Heart left ventricle (tissue), 16 donors: ENCODE results near the gene INSRR. TPM values are rescaled to one million over a fixed set of nuclear protein-coding genes. Genes with fewer than 3 reads are reported as not detected.
A peak's percentile ranks its signal among the peaks of the same experiment; 100 is the strongest.

Source experiments
- ATAC-seq, 4 donors: fragments of 200-7000 bp; cut with Tn5 transposase; one replicate each; pipeline ENCODE4 v1.9.1; 2020 to 2022; ENCODE audit warnings: moderate library complexity in 4 of 4, mild to moderate bottlenecking in 3 of 4, moderate number of reproducible peaks in 1 of 4
- DNase-seq, 5 donors: peaks; one replicate each; pipeline ENCODE4 v3.0.0-alpha.2; 2020
- H3K27ac ChIP-seq, 12 donors: fragments of 200-600 bp; sonication (generic) in 4 of 12; one replicate each; pipeline versions ENCODE4 v1.5.0 to v1.8.0; 2016 to 2022; ENCODE audit warnings: mild to moderate bottlenecking in 2 of 12
- H3K27me3 ChIP-seq, 9 donors: fragments of 200-600 bp; sonication (generic) in 2 of 9; one replicate each; pipeline versions ENCODE4 v1.5.1 to v1.8.0; 2016 to 2022; ENCODE audit warnings: mild to moderate bottlenecking in 3 of 9
- H3K36me3 ChIP-seq, 9 donors: fragments of 200-600 bp; sonication (generic) in 2 of 9; one replicate each; pipeline versions ENCODE4 v1.5.0 to v1.8.0; 2018 to 2022; ENCODE audit warnings: mild to moderate bottlenecking in 2 of 9
- H3K4me1 ChIP-seq, 12 donors: fragments of 200-600 bp; sonication (generic) in 4 of 12; one replicate each; pipeline versions ENCODE4 v1.5.0 to v1.8.0; 2016 to 2022; ENCODE audit warnings: mild to moderate bottlenecking in 3 of 12
- H3K4me3 ChIP-seq, 12 donors: fragments of 200-600 bp; sonication (generic) in 4 of 12; one replicate each; pipeline versions ENCODE4 v1.5.0 to v1.8.0; 2017 to 2022; ENCODE audit warnings: mild to moderate bottlenecking in 9 of 12, moderate library complexity in 4 of 12
- H3K9me3 ChIP-seq, 12 donors: fragments of 200-600 bp; sonication (generic) in 4 of 12; one replicate each; pipeline versions ENCODE4 v1.5.0 to v1.8.0; 2016 to 2022; ENCODE audit warnings: mild to moderate bottlenecking in 1 of 12
- POLR2A ChIP-seq, 2 donors: fragments of 450-650 bp; IDR thresholded peaks; one replicate each; pipeline ENCODE4 v1.6.1; 2017; ENCODE audit warnings: antibody characterized with exemption in 2 of 2, mild to moderate bottlenecking in 2 of 2, moderate library complexity in 2 of 2
- WGBS, 4 donors: extraction: QIAGEN DNeasy Blood & Tissue Kit in 2 of 4; methylation state at CpG; one replicate each; pipeline versions ENCODE4 v1.1.5 to v1.1.7; 2013 to 2018; 5-methylcytosine and 5-hydroxymethylcytosine counted together
- intact Hi-C, 10 donors: fragments of 100-400 bp; cut with DNase I; formaldehyde crosslinking; loops; one replicate each; pipeline versions ENCODE4 v1.11.1 to v1.14.2; 2022
- polyA plus RNA-seq, 2 donors: library from polyadenylated mRNA; stranded (reverse); fragments of 200-250 nt; gene quantifications; one replicate each; pipeline ENCODE4 v1.2.3, GENCODE V29; 2013
- total RNA-seq, 9 donors: library from RNA; depleted of rRNA in 2 of 9; stranded (reverse); fragments of >200 nt in 2 of 9; fragmentation: NEBNext Ultra II Directional in 3 of 9; extraction: Animal tissue kit (Norgen Biotek cat#: 25700) in 3 of 9; gene quantifications; one replicate each; pipeline versions ENCODE4 v1.1.0 to v1.2.4, GENCODE V29; 2016 to 2023
- TF ChIP-seq, protein P1 (sequence below), 12 donors: fragments of 200-600 bp; sonication (generic) in 4 of 12; IDR thresholded peaks; one replicate each; pipeline versions ENCODE4 v1.5.0 to v1.8.0; 2018 to 2022; ENCODE audit warnings: antibody characterized with exemption in 12 of 12, mild to moderate bottlenecking in 5 of 12
- donor health status: ischemic (EF 13 %, LVEDD 7.1; RV severe dilation, severe dysfunction).
- donor health status: healthy with polysubstance abuse.
- donor health status: DM: no; HTN: yes; CAD: no.
- donor health status: DM: no; HTN: no; CAD: no.
- donor health status: ischemic (EF 25% LVEDD 6.9; RV normal size, moderate dysfunction).
- donor health status: ischemic (EF 25% LVEDD 5.7; RV mildly dilated, moderate dysfunction).
- donor health status: healthy.
- donor health status: DM: yes; HTN: yes; CAD: no.
- donor health status: ischemic (EF 35%, LVEDD 5.7; RV mildly dilated, moderate dysfunction).
- donor health status: nonischemic (EF 11% LVEDD 7.7; RV severe dilation, severe dysfunction).
- donor health status: DM: yes; HTN: yes; CAD: no.
- donor health status: PGD.
- donor health status: ischemic (EF 29% LVEDD 5.4; RV normal size, mild dysfunction).
- donor health status: nonischemic (EF 23%, LVEDD 6.1; RV moderate dilation, normal function).

INSRR gene
- total and polyA plus RNA-seq, 11 donors, result 0.07 to 0.42 (median 0.12) TPM; not detected in 3

GRCh38 chr1:156838972-156839371 is 19.9 kb downstream of the INSRR start:
- peak in 3 of 4 donors; percentile 26 to 48 (median 45) for ATAC-seq
- DNase-seq, result no peak
- TF ChIP-seq, protein P1, sequence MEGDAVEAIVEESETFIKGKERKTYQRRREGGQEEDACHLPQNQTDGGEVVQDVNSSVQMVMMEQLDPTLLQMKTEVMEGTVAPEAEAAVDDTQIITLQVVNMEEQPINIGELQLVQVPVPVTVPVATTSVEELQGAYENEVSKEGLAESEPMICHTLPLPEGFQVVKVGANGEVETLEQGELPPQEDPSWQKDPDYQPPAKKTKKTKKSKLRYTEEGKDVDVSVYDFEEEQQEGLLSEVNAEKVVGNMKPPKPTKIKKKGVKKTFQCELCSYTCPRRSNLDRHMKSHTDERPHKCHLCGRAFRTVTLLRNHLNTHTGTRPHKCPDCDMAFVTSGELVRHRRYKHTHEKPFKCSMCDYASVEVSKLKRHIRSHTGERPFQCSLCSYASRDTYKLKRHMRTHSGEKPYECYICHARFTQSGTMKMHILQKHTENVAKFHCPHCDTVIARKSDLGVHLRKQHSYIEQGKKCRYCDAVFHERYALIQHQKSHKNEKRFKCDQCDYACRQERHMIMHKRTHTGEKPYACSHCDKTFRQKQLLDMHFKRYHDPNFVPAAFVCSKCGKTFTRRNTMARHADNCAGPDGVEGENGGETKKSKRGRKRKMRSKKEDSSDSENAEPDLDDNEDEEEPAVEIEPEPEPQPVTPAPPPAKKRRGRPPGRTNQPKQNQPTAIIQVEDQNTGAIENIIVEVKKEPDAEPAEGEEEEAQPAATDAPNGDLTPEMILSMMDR (IDR thresholded peaks at IDR 0.05), result peak; percentile 77 to 90 (median 82)
- TF ChIP-seq POLR2A (IDR thresholded peaks at IDR 0.05), result no peak
- Histone ChIP-seq H3K9me3 (no peaks in the 10 kb centered on the region), H3K27ac (no peak overlapping the region), H3K4me1 (no peaks in the 10 kb centered on the region), H3K4me3 (no peak overlapping the region), H3K36me3 (no peaks in the 10 kb centered on the region), H3K27me3 (peaks cover 0 to 50% (median 10%) of the 10 kb centered on the region in 9 donors)
- intact Hi-C loops, result loop anchor here (1.0 to 10.0 kb wide), 8 partner anchors 20 to 88 kb away; partner anchors contain the start of genes INSRR (in 3 of the 10), LRRC71 (in 1 of the 10) and NTRK1 (in 1 of the 10)
- 15 to 47% (median 33%) methylated on average over 4 to 7 of the region's 7 CpGs for WGBS, 4 donors

DNA sequence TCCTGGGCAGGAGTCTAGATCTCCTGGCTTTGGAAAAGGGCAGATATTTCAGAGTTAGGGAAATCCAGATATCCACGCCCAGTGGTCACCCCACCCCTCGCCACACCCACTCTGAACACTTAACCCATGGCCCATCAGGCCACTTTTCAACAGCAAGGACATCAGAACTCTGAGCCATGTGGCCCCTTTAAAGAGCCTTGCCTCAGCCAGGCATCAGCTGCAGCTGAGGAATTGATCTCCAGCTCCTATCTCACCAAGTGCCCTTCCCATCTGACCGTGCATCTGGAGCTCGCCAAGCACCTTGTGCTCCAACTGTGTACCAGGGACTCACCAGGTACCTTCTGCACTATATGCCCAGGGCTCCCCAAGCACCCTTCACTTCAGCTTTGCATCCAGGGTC is 22.0 kb downstream of the INSRR start:
- no peak for ATAC-seq
- no peak for DNase-seq
- no peaks in the 10 kb centered on the region for H3K9me3 ChIP-seq
- intact Hi-C loops, result loop anchor here in 6 of 10 donors (5.0 to 10.0 kb wide), 4 partner anchors 48 to 90 kb away; partner anchors contain the start of gene LRRC71 (in 1 of the 6)
- no peak overlapping the region for H3K4me3 ChIP-seq
- H3K36me3 ChIP-seq, result no peaks in the 10 kb centered on the region
- 78 to 82% (median 80%) methylated on average over 4 of the region's 4 CpGs for WGBS, 4 donors
- peaks cover 0 to 5% (median 0%) of the 10 kb centered on the region in 12 donors for H3K4me1 ChIP-seq
- TF ChIP-seq, protein P1 (IDR thresholded peaks at IDR 0.05), result no peak
- no peak for TF ChIP-seq POLR2A (IDR thresholded peaks at IDR 0.05)
- peaks cover 0 to 35% (median 4%) of the 10 kb centered on the region in 9 donors for H3K27me3 ChIP-seq
- no peak overlapping the region for H3K27ac ChIP-seq

DNA sequence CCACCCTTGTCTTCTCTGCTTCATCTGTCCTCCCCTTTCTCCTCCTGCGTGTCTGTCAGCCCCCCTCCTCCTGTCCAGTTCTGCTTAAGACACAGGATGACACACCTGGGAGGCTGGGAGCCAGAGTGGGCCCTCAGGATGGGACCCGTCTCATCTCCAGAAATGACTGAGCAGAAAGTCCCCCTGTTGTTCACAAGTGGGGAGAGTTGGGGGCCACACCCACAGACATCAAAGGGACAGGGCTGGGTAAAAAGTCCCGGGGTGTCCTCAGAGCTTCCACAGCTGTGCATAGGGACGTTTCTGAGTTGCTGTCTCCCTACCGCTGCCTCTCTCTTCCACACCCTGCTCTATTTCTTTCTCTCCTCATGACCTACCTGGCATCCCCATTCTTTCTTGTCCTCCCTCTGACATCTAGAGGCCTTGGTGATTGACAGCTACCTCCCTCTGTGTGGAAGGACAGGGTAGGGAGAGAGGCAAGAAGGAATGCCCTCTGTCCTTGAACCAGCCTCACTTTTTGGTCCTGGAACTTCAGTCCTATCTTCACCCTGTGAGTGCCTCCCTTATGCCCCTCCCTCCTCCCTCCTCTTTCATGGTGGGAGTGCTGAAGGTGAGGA is 22.8 kb downstream of the INSRR start:
- peaks cover 0 to 35% (median 4%) of the 10 kb centered on the region in 9 donors for H3K27me3 ChIP-seq
- DNase-seq, result no peak

GRCh38 chr1:156834322-156834721 is 24.6 kb downstream of the INSRR start:
- Histone ChIP-seq H3K27me3 (peaks cover 0 to 20% (median 4%) of the 10 kb centered on the region in 9 donors), H3K27ac (no peak overlapping the region), H3K9me3 (no peaks in the 10 kb centered on the region), H3K4me1 (peaks cover 0 to 5% (median 0%) of the 10 kb centered on the region in 12 donors), H3K36me3 (no peaks in the 10 kb centered on the region), H3K4me3 (no peak overlapping the region)
- TF ChIP-seq, protein P1 (IDR thresholded peaks at IDR 0.05), result no peak
- TF ChIP-seq POLR2A (IDR thresholded peaks at IDR 0.05), result no peak
- WGBS, 4 donors, result 74 to 87% (median 84%) methylated on average over 3 of the region's 3 CpGs
- no peak for DNase-seq
- intact Hi-C loops, result loop anchor here in 4 of 10 donors (5.0 to 10.0 kb wide), 3 partner anchors 50 to 90 kb away; partner anchors contain the start of gene LRRC71 (in 2 of the 4)
- ATAC-seq, result no peak

More for the DNA sequence above, 22.8 kb downstream of the INSRR start:
- TF ChIP-seq, protein P1 (IDR thresholded peaks at IDR 0.05), result no peak
- ATAC-seq, result no peak
- no peak overlapping the region for H3K27ac ChIP-seq
- H3K4me1 ChIP-seq, result peaks cover 0 to 5% (median 0%) of the 10 kb centered on the region in 12 donors
- H3K9me3 ChIP-seq, result no peaks in the 10 kb centered on the region
- no peak overlapping the region for H3K4me3 ChIP-seq
- WGBS, 4 donors, result 63 to 75% (median 72%) methylated on average over 5 of the region's 5 CpGs
- H3K36me3 ChIP-seq, result no peaks in the 10 kb centered on the region
- intact Hi-C loops, result loop anchor here in 6 of 10 donors (5.0 to 10.0 kb wide), 4 partner anchors 49 to 91 kb away; partner anchors contain the start of gene LRRC71 (in 1 of the 6)
